Measurements from ENCODE around the gene SLC41A1. TPM values are rescaled to one million over a fixed set of nuclear protein-coding genes. Genes with fewer than 3 reads are reported as not detected.

Gene SLC41A1
- total and polyA plus RNA-seq, 9 of the 15 experiments (the other 6 are each of a cell fraction or from before 2014, with no cell fraction given) = 4.1 to 29.3 (median 11.4) TPM

GRCh38 chr1:205749234-205750137 lies 63.5 kb downstream of the SLC41A1 start (continued):
- TF ChIP-seq, protein P1, sequence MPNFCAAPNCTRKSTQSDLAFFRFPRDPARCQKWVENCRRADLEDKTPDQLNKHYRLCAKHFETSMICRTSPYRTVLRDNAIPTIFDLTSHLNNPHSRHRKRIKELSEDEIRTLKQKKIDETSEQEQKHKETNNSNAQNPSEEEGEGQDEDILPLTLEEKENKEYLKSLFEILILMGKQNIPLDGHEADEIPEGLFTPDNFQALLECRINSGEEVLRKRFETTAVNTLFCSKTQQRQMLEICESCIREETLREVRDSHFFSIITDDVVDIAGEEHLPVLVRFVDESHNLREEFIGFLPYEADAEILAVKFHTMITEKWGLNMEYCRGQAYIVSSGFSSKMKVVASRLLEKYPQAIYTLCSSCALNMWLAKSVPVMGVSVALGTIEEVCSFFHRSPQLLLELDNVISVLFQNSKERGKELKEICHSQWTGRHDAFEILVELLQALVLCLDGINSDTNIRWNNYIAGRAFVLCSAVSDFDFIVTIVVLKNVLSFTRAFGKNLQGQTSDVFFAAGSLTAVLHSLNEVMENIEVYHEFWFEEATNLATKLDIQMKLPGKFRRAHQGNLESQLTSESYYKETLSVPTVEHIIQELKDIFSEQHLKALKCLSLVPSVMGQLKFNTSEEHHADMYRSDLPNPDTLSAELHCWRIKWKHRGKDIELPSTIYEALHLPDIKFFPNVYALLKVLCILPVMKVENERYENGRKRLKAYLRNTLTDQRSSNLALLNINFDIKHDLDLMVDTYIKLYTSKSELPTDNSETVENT (CRISPR knock-in tag; IDR thresholded peaks at IDR 0.05) = peak; percentile 96
- 0 out of 2 replicates have a peak, but pooled peaks have one; percentile 38 for TF ChIP-seq ZNF175 (CRISPR knock-in tag; IDR thresholded peaks at IDR 0.05; ENCODE audit: low read depth)
- TF ChIP-seq GTF2A2 (tag; IDR thresholded peaks at IDR 0.05) = no peak
- TF ChIP-seq AFF4 (CRISPR knock-in tag; IDR thresholded peaks at IDR 0.05) = peak; percentile 87
- TF ChIP-seq ZNF184 (CRISPR knock-in tag; IDR thresholded peaks at IDR 0.05) = no peak
- peak; percentile 71; the same call in 1 of the 2 replicates for TF ChIP-seq FOXO4 (CRISPR knock-in tag; IDR thresholded peaks at IDR 0.05)
- peak; percentile 53; the same call in 1 of the 2 replicates for TF ChIP-seq ARID1B (IDR thresholded peaks at IDR 0.05)
- TF ChIP-seq ZNF311 (CRISPR knock-in tag; IDR thresholded peaks at IDR 0.05) = no peak
- no peak for TF ChIP-seq MTA1 (IDR thresholded peaks at IDR 0.05; ENCODE audit: borderline replicate concordance)
- peak; percentile 93 for TF ChIP-seq RB1 (IDR thresholded peaks at IDR 0.05; ENCODE audit: low read depth)
- TF ChIP-seq ESRRB (CRISPR knock-in tag; IDR thresholded peaks at IDR 0.05; ENCODE audit: borderline replicate concordance) = no peak
- TF ChIP-seq CXXC5 (CRISPR knock-in tag; IDR thresholded peaks at IDR 0.05) = peak; percentile 63
- TF ChIP-seq FOXP1 (CRISPR knock-in tag; IDR thresholded peaks at IDR 0.05) = peak; percentile 59; the same call in 1 of the 2 replicates
- TF ChIP-seq, protein P2, sequence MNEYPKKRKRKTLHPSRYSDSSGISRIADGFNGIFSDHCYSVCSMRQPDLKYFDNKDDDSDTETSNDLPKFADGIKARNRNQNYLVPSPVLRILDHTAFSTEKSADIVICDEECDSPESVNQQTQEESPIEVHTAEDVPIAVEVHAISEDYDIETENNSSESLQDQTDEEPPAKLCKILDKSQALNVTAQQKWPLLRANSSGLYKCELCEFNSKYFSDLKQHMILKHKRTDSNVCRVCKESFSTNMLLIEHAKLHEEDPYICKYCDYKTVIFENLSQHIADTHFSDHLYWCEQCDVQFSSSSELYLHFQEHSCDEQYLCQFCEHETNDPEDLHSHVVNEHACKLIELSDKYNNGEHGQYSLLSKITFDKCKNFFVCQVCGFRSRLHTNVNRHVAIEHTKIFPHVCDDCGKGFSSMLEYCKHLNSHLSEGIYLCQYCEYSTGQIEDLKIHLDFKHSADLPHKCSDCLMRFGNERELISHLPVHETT (CRISPR knock-in tag; conservative IDR thresholded peaks at IDR 0.05 in 1 of 2, IDR thresholded peaks at IDR 0.05 in 1 of 2) = peak in 1 of 2 experiments; percentile 92; a peak in 2 of 4 replicates
- TF ChIP-seq ZKSCAN1 (IDR thresholded peaks at IDR 0.05; ENCODE audit: low read depth, low read length) = peak; percentile 69; the same call in 1 of the 2 replicates
- no peak for TF ChIP-seq POLR3G (IDR thresholded peaks at IDR 0.05; ENCODE audit: extremely low read depth, insufficient read length, insufficient replicate concordance)
- TF ChIP-seq MECOM (CRISPR knock-in tag; IDR thresholded peaks at IDR 0.05) = no peak

Data from K562 (cell line).